ENCODE results near the gene HIGD2A. TPM values are rescaled to one million over a fixed set of nuclear protein-coding genes. Genes with fewer than 3 reads are reported as not detected.

The HIGD2A gene
- total and polyA plus RNA-seq, 2 of the 13 experiments (the other 11 are each of a cell fraction or from before 2014, with no cell fraction given) = 89.2 to 146 TPM

GRCh38 chr5:176389135-176390123 is 878 bp downstream of the HIGD2A start:
- Histone ChIP-seq H3K36me3 (replicated peaks in 1 of 2; ENCODE audit: control insufficient read depth in 1 of 2, insufficient read depth in 2 of 2, low read length in 2 of 2) (peaks cover 3 to 25% of the 10 kb centered on the region in 2 experiments), H3K27ac (ENCODE audit: extremely low read length, insufficient read depth, low read length) (peak overlapping the region; percentile 99), H3K9me3 (ENCODE audit: low read length) (no peaks in the 10 kb centered on the region), H3K4me2 (ENCODE audit: low read depth, low read length) (peak overlapping the region; percentile 75), H3K9ac (ENCODE audit: insufficient read depth, low read depth, low read length) (peak overlapping the region; percentile 84), H3K27me3 (ENCODE audit: control insufficient read depth in 1 of 2, insufficient read depth in 2 of 2, low read length in 2 of 2) (no peaks in the 10 kb centered on the region; a peak in 1 of 5 replicates), H3K4me3 (replicated peaks in 1 of 3; ENCODE audit: insufficient read depth in 1 of 3, low read depth in 2 of 3, low read length in 3 of 3) (peak overlapping the region; percentile 67 to 92 (median 71)), H3K4me1 (ENCODE audit: insufficient read depth, low read length) (peaks cover 31% of the 10 kb centered on the region), H4K20me1 (ENCODE audit: insufficient read depth, low read length) (peaks cover 11% of the 10 kb centered on the region; the same call in 1 of the 2 replicates), H3K79me2 (ENCODE audit: insufficient read depth, low read length) (peaks cover 42% of the 10 kb centered on the region), H2AFZ (ENCODE audit: low read length) (no peak overlapping the region)
- WGBS (ENCODE audit: low lambda C conversion rate) = 54% methylated on average over 21 of the region's 41 CpGs
- ChIA-PET POLR2A (interaction anchor here (0.7 to 2.3 kb wide), 8 partner anchors 11 to 631 kb away, joined by 3 to 31 read pairs (median 4); partner anchors contain the start of genes CDHR2, KIAA1191 and RNF44), CTCF (ENCODE audit: low intra/inter-chr PET ratio, low total read pairs) (no interaction called here)
- TSS peak; percentile 97 for BruUV-seq (replicated peaks)
- intact Hi-C loops (cut with micrococcal nuclease; ENCODE audit: unreplicated experiment) (no loop called here), in situ Hi-C loops (cut with HindIII; ENCODE audit: extremely low pct_ligation_motif_present, low pct_unique_long_range_greater_than_20kb) (no loop called here)
- FAIRE-seq (no peak), ATAC-seq (peak; percentile 68), DNase-seq (ENCODE audit: low spot score) (no peak)
- TF ChIP-seq AGO2 (optimal IDR thresholded peaks at IDR 0.05; ENCODE audit: low read depth, low read length) (peak; percentile 86), ZNF263 (CRISPR knock-in tag; IDR thresholded peaks at IDR 0.05) (peak; percentile 99), KLF16 (CRISPR knock-in tag; IDR thresholded peaks at IDR 0.05) (peak in 1 of 2 experiments; percentile 48; a peak in 1 of 4 replicates), KDM2A (CRISPR knock-in tag; IDR thresholded peaks at IDR 0.05; ENCODE audit: borderline replicate concordance, low read depth) (peak; percentile 76; the same call in 1 of the 2 replicates), MXD4 (CRISPR knock-in tag; IDR thresholded peaks at IDR 0.05) (0 out of 2 replicates have a peak, but pooled peaks have one; percentile 5), POLR2G (IDR thresholded peaks at IDR 0.05; ENCODE audit: low read depth, low read length) (peak; percentile 28), MAX (IDR thresholded peaks at IDR 0.05) (peak; percentile 38), ZNF563 (CRISPR knock-in tag; IDR thresholded peaks at IDR 0.05) (peak; percentile 50; the same call in 1 of the 2 replicates), THRA (CRISPR knock-in tag; IDR thresholded peaks at IDR 0.05; ENCODE audit: borderline replicate concordance) (0 out of 2 replicates have a peak, but pooled peaks have one; percentile 3), MED1 (CRISPR knock-in tag; IDR thresholded peaks at IDR 0.05) (0 out of 2 replicates have a peak, but pooled peaks have one; percentile 4), TSC22D2 (CRISPR knock-in tag; IDR thresholded peaks at IDR 0.05; ENCODE audit: borderline replicate concordance) (no peak), SMARCC2 (IDR thresholded peaks at IDR 0.05) (no peak), ZNF768 (CRISPR knock-in tag; IDR thresholded peaks at IDR 0.05) (peak; percentile 39; the same call in 1 of the 2 replicates), POLR2A (IDR thresholded peaks at IDR 0.05; ENCODE audit: insufficient read depth in 1 of 2, low read depth in 2 of 2, low read length in 2 of 2) (peak; percentile 80 to 86), TBL1XR1 (IDR thresholded peaks at IDR 0.05; ENCODE audit: borderline replicate concordance, low read length, partially characterized antibody) (no peak), TAF1 (CRISPR knock-in tag; IDR thresholded peaks at IDR 0.05) (peak; percentile 66), ZBTB33 (CRISPR knock-in tag; IDR thresholded peaks at IDR 0.05) (no peak), ZNF280B (CRISPR knock-in tag; IDR thresholded peaks at IDR 0.05; ENCODE audit: borderline replicate concordance) (no peak)

Measured in HepG2 (cell line).